T follicular helper cell (primary cell): ENCODE measurements around the gene CARS2.
A peak's percentile ranks its signal among the peaks of the same experiment; 100 is the strongest.
"Not testable (repeated sequence)": the region's sequence is repeated elsewhere in the genome, so short reads cannot be mapped to it uniquely, and the experiment has no call there.

ENCODE experiments used
- DNase-seq: peaks from one replicate; pipeline ENCODE4 v3.0.0-alpha.2; 2020; ENCODE audit warnings: low read depth

Gene CARS2

DNA sequence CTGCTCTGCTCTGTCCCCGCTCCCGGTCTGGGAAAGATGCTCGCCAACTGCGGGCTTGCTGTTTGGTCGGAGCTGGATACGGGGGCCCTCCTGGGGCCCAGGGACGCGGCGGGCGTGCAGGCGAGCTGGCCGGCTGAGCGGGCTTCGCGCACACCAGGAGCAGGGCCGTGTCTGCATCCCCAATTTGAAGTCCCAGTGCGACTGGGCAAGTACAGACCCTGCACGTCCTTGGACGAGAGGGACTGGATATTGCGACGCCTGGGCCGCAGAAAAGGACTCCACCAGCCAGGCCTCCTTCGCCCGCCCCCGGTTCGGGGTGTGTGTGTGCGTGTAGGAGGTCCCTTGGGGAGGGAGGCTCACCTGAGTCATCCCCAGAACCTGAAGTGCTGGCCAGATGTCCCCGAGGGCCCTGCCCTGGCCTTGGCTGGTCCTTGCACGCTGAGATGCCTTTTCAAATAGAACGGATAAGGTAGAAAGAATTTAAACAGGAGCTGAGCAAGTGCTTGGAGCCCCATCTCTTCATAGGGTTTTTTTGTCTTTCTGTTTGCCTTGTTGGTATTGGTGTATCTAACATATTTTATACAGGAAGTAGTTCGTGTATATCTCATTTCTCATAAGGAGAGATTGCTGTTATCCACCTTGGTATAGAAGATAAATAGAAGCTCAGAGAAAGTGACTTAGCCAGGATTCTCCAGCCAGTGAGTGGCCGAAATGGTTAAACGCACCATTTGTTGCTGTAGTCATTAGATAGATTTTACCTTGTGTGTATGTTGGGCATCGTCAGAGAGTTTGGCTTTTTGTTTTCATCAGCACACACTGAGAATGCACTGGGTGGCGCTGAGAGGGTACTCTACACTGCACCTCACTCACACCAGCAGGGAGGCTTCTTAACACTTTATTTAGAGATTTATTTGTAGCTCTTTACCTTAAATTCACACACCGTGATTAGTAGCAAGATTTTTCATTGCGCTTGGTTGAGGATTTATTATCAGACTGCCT lies 89.5 kb downstream of the CARS2 start:
- no peak for DNase-seq

DNA sequence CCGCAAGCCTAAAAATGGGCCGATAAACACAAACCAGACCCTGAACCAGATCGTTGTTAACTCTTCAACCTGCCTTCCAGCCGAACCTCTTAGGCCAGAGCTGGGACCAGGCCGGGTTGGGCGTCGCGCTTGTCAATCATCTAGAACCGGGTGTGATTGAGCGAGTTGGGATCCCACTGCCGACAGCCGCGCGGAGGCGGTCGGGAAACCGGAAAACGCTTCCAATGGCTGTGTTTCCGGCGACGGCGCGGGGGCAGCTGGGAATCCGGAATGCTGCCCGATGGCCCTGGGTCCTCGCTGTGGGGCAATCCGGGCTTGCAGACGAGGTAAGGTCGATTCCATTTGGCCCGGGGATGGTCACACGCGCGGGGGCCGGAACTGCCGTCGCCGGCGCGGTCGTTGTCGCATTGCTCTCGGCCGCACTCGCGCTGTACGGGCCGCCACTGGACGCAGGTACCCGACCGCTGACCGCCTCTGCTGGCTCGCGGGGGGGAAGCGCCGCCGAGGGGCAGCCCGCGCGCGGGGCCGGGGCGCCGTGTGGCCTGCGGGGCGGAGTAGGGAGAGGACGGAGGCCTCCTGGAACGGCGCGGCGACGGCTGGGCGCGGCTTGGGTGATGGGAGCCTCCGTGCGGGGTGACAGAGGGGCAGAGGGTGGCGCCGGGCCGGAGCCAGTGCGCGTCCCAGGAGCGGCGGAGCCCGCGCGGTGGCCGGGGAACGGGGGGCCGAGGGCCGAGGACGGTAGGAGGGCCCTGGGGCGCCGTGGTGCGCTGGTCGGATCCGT lies 90.4 kb downstream of the CARS2 start, which contains the start of gene NAXD:
TSS of gene NAXD (plus strand) at position 224 of the 781 bp plus-strand sequence. CDS start at position 281, 57 bp downstream.
- peak; percentile 63 for DNase-seq

DNA sequence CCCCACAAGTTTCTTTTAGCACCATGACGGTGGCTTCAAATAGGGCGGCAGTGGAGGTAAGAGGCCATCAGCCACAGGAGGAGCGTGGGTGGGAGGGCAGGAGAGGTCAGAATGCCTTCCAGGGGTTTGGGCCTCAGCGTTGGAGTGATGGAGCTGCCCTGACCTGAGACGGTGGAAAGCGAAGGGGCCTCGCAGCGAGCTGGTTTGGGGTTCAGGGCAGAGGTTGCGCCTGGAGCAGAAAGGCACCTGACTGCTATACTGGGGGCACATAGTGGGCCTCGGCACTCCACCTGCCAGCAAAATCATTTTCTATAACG lies 91.0 kb downstream of the CARS2 start:
- no peak for DNase-seq

DNA sequence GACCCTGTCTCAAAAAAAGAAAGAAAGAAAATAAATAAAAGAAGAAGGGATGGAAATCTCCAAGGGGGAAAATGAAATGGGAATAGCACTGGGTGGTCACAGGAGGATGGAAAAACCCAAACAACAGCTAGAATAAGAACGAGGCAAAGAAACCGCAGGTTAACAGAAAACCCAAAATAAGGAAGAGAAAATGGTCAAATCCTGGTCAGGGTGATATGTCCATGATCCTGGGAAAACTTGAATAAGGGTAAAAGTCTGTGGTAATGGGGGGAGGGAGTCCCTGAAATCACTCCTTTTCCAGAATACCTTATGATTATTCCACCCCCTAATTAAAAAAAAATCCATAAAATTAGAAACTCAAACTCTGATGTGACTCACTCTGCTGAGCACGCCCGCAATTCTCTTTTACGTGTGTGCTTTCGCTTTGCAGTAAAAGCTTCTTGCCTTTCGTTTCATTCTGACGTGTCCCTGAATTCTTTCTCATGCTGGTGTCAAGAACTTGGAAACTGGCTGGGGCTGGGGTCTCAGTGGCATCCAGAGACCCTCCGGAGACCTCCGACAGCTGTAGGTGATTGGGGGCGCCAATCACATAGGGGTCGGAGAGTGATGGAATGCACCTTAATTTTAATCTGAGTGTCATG lies 94.8 kb downstream of the CARS2 start:
- DNase-seq, result no peak

DNA sequence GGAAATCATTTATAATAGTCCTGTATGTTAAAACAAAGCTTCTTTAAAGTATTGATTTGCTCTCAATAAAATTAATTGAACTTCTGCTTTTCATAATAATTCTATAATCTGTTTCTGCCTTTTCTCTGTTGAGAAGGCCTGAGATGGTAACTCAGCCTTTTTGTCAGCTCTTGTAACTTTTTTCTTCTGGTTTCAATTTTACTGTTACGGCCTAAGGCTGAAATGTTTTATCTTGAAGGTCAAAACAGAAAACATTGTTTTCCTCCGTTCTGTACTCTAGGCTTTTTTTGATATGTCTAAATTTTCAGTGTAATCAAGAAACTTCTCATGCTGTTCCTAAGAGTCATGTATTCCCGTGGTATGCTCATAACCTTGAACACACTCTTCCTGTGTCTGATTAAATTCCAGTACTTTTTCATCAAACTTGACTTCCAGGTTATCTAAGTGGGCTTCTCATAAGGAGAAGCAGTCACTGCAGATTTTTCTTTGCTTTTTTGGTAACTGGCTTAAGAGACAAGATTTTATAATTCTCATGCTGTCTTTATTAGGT lies 98.2 kb downstream of the CARS2 start:
- no peak for DNase-seq

DNA sequence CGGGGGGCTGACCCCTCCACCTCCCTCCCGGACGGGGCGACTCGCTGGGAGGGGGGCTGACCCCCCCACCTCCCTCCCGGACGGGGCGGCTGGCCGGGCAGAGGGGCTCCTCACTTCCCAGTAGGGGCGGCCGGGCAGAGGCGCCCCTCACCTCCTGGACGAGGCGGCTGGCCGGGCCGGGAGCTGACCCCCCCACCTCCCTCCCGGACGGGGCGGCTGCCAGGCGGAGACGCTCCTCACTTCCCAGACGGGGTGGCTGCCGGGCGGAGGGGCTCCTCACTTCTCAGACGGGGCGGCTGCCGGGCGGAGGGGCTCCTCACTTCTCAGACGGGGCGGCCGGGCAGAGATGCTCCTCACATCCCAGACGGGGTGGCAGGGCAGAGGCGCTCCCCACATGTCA lies 99.6 kb downstream of the CARS2 start:
- not testable (repeated sequence) for DNase-seq

DNA sequence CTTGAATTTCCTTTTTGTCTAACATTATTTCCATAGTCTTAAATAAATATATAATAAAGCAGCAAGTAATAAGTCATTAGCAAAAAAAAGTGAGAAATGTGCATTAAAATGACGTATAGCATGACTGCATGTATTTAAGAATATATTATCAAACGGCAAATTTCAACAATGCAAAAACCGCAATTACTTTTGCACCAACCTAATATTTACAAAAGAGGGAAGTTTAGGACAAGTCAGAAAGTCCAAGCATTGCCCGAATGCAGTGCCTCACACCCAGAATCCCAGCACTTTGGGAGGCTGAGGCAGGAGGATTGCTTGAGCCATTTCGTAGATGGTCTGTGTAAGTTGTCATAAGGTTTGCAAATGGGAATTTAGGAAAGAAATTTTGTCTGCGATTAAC lies 100.8 kb downstream of the CARS2 start:
- no peak for DNase-seq

DNA sequence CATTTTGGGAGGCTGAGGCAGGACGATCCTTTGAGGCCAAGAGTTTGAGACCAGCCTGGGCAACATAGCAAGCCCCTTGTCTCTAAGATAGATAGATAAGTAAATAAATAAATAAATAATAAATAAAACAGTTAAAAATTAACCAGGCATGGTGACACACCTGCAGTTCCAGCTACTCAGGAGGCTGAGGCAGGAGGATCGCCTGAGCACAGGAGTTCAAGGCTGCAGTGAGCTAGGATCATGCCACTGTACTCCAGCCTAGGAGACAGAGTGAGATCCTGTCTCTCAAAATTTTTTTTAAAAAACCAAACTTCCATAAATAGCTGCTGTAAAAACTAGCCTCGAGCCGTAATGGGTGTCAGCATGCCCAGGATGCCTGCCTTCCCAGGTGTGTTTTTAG lies 104.9 kb downstream of the CARS2 start:
- no peak for DNase-seq

DNA sequence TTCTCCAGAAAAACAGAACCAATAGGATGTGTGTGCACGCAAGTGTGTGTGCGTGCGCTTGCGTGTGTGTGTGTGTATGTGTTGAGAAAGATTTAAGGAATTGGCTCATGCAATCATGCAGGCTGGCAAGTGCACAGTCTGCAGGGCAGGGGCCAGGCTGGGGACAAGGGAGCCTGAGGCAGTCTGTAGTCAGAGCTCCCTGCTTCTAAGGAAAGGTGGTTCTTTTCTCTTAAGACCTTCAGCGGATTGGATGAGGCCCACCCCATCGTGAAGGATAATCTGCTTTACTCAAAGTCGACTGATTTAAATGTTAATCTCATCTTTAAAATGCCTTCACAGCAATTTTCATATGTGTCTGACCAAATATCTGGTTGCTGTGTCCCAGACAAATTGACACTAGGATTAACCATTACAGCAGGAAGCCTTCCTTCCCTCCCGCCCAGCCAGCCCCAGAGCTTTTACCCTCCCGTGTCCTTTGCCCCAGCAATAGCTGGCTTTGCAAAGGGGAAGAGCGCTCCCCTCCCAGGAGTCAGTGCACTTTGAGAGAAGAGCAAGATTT lies 105.6 kb downstream of the CARS2 start:
- no peak for DNase-seq

DNA sequence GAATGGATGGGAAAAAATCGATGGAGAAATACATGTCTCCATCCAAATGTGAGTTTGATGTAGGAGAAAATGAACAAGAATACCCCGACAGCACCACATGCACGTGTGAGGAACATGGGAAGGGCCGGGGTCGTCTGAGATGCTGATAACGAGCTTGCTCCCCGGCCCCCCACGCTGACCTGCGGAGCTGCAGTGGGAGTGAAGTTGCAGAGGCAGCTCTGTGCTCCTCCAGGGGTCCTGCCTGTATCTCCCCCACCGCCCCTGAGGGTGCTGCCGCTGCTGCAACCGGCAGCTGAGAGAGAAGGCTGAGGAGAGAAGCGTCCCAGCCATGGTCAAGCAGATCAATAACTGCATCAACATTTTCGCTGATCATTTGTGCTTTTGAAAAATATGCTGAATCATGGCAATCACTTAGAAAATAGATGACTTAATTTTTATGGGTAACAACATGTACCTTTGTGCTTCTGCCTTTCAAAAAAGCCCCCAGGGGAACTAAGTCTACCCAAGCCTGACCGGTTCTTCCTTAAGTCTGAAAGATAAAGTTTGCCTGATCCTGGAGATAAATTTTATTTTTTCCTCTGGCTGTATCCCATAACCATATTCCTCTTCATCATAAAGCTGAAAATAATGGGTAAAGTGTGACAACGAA lies 108.8 kb downstream of the CARS2 start:
- DNase-seq, result no peak

DNA sequence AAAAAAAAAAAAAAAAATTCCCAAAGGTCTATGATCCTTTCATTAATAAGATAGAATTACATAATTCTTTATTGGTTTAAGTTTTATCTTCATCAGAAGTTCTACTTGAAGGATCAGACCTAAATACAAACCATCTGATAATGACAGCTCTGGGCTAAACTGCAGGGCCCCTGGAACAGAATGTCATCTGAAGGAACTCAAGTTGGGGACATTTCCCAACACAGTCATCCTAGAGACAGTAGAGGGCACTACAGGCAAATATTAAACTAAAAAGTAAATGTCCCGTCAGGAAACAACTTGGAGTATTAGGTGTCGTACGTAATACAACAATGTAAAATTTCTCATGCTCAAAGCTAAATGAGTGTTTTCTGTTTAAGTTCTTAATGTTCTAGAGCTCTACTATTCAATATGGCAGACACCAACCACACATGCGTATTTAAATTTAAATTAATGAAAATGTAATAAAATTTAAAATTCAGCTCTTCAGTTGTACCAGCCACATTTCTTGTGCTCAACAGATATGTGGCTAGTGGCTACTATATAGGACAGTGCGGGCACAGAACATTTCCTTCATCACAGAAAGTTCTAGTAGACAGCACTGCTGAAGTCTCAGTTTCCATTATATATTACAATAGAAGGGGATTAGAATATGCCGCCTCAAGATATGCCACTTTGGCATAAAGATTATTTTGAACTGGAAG lies 112.3 kb downstream of the CARS2 start:
- DNase-seq, result no peak

DNA sequence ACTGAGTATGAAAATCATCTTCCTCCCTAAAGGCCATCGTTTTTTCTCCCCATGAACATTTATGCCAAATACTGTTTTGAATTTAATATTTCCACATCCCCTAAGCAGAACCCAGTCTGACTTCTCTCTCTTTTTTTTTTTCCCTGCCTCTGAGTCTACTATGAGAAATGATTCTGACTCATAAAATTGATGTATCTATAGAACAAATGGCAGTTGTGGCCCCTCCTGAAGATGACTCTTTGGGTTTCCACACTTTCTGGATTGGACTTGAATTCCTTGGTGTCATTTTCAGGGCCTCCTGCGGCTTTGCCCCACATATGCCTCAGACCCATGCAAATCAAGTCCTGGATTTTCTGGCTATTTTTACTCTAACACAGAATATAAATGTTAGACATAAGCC lies 113.3 kb downstream of the CARS2 start:
- no peak for DNase-seq
